HepG2 (cell line): ENCODE results near the gene GALP. TPM values are rescaled to one million over a fixed set of nuclear protein-coding genes. Genes with fewer than 3 reads are reported as not detected.

Experiments used
- ARNTL ChIP-seq: sonication (generic); formaldehyde crosslinking; IDR thresholded peaks from 2 replicates; pipeline ENCODE4 v1.4.0; 2020; ENCODE audit warnings: mild to moderate bottlenecking, missing genetic modification reagents
- CENPX ChIP-seq: sonication (generic); formaldehyde crosslinking; IDR thresholded peaks from 2 replicates; pipeline ENCODE4 v1.9.0; 2021; ENCODE audit warnings: mild to moderate bottlenecking, missing genetic modification reagents, moderate library complexity
- HDAC1 ChIP-seq: sonication (generic); formaldehyde crosslinking; IDR thresholded peaks from 2 replicates; pipeline ENCODE4 v1.5.1; 2020; ENCODE audit warnings: mild to moderate bottlenecking, missing genetic modification reagents
- HNF1A ChIP-seq, 2 experiments: sonication (generic) in 1 of 2; formaldehyde crosslinking in 1 of 2; IDR thresholded peaks; 2 replicates each; pipeline versions ENCODE4 v1.4.0 to v1.6.1; 2016 to 2020; ENCODE audit warnings: borderline replicate concordance in 1 of 2, low read depth in 1 of 2, mild to moderate bottlenecking in 1 of 2, missing genetic modification reagents in 1 of 2
- JDP2 ChIP-seq: sonication (generic); formaldehyde crosslinking; IDR thresholded peaks from 2 replicates; pipeline ENCODE4 v1.8.1; 2022; ENCODE audit warnings: missing genetic modification reagents, borderline replicate concordance
- JUNB ChIP-seq: sonication (generic); formaldehyde crosslinking; IDR thresholded peaks from 2 replicates; pipeline ENCODE4 v1.8.0; 2022; ENCODE audit warnings: missing genetic modification reagents, mild to moderate bottlenecking, borderline replicate concordance
- KLF9 ChIP-seq: IDR thresholded peaks from 2 replicates; pipeline ENCODE4 v1.6.1; 2016; ENCODE audit warnings: low read depth
- MNT ChIP-seq: fragments of 450-650 bp; IDR thresholded peaks from 2 replicates; pipeline ENCODE4 v1.6.1; 2016
- MXD3 ChIP-seq: IDR thresholded peaks from 2 replicates; pipeline ENCODE4 v1.6.1; 2016; ENCODE audit warnings: mild to moderate bottlenecking, missing biosample characterization, missing genetic modification reagents
- NR2F1 ChIP-seq, 2 experiments: fragments of 450-650 bp in 1 of 2; formaldehyde crosslinking in 1 of 2; IDR thresholded peaks; 2 replicates each; pipeline versions ENCODE4 v1.5.0 to v1.6.1; 2016 to 2020; ENCODE audit warnings: mild to moderate bottlenecking in 1 of 2, missing compliant biosample characterization in 1 of 2, missing genetic modification reagents in 1 of 2, moderate library complexity in 1 of 2
- PTBP1 ChIP-seq: fragments of 200-400 bp; formaldehyde crosslinking; IDR thresholded peaks from 2 replicates; pipeline ENCODE4 v1.6.1; 2018; ENCODE audit warnings: low read length, low read depth; ENCODE audit not compliant: poor library complexity, severe bottlenecking
- SOX6 ChIP-seq, 2 experiments: fragments of 450-650 bp in 1 of 2; sonication (generic) in 1 of 2; formaldehyde crosslinking in 1 of 2; IDR thresholded peaks; 2 replicates each; pipeline versions ENCODE4 v1.4.0 to v1.6.1; 2017 to 2020; ENCODE audit warnings: antibody characterized with exemption in 1 of 2, mild to moderate bottlenecking in 1 of 2, missing genetic modification reagents in 1 of 2
- TCF7 ChIP-seq: sonication (generic); IDR thresholded peaks from 2 replicates; pipeline ENCODE4 v1.6.1; 2016; ENCODE audit warnings: antibody characterized with exemption, low read depth
- ZBTB34 ChIP-seq: sonication (generic); formaldehyde crosslinking; IDR thresholded peaks from 2 replicates; pipeline ENCODE4 v1.8.0; 2022; ENCODE audit warnings: mild to moderate bottlenecking, missing genetic modification reagents
- ZFP62 ChIP-seq: sonication (generic); formaldehyde crosslinking; IDR thresholded peaks from 2 replicates; pipeline ENCODE4 v1.4.0; 2020; ENCODE audit warnings: missing genetic modification reagents
- ZNF10 ChIP-seq: sonication (generic); formaldehyde crosslinking; IDR thresholded peaks from 2 replicates; pipeline ENCODE4 v1.4.0; 2020; ENCODE audit warnings: mild to moderate bottlenecking, low read depth, missing genetic modification reagents, borderline replicate concordance
- ZNF205 ChIP-seq: IDR thresholded peaks from 2 replicates; pipeline ENCODE4 v1.6.1; 2018; ENCODE audit warnings: missing biosample characterization, missing genetic modification reagents
- ZNF501 ChIP-seq: sonication (generic); formaldehyde crosslinking; IDR thresholded peaks from 2 replicates; pipeline ENCODE4 v1.5.1; 2020; ENCODE audit warnings: mild to moderate bottlenecking, moderate library complexity, missing genetic modification reagents
- ZNF580 ChIP-seq: IDR thresholded peaks from 2 replicates; pipeline ENCODE4 v1.6.1; 2016; ENCODE audit warnings: low read depth, borderline replicate concordance
- ZNF761 ChIP-seq: sonication (generic); formaldehyde crosslinking; conservative IDR thresholded peaks from 2 replicates; pipeline ENCODE4 v1.4.0; 2020; ENCODE audit warnings: mild to moderate bottlenecking, missing genetic modification reagents
- ZZZ3 ChIP-seq: sonication (generic); formaldehyde crosslinking; IDR thresholded peaks from 2 replicates; pipeline ENCODE4 v1.4.0; 2020; ENCODE audit warnings: missing genetic modification reagents, mild to moderate bottlenecking, borderline replicate concordance
- polyA plus RNA-seq, 8 experiments: library from polyadenylated mRNA; depleted of rRNA in 3 of 8; stranded (reverse) in 7 of 8; unstranded in 1 of 8; fragments of >200 nt; fragmentation: Illumina TruSeq in 4 of 8; extraction: Trizol in 4 of 8; gene quantifications; 2 replicates each; pipeline versions ENCODE4 v1.2.1 to v1.2.3, GENCODE V29; 2011 to 2016; ENCODE audit warnings: low read depth in 4 of 8, missing spikeins in 1 of 8, mixed read lengths in 1 of 8; ENCODE audit not compliant: insufficient read depth in 1 of 8
- total RNA-seq, 5 experiments: library from RNA; depleted of rRNA; stranded (reverse); fragments of >200 nt; fragmentation: Illumina TruSeq; extraction: Trizol; gene quantifications; 2 replicates each; pipeline ENCODE4 v1.2.3, GENCODE V29; 2016; ENCODE audit warnings: low read depth in 1 of 5

The GALP gene
- total and polyA plus RNA-seq, 2 of the 13 experiments (the other 11 are each of a cell fraction or from before 2014, with no cell fraction given), result not detected

- TF ChIP-seq NR2F1 (CRISPR knock-in tag; IDR thresholded peaks at IDR 0.05) (0 out of 4 replicates have a peak, but pooled peaks of 1 of the 2 experiments have one; percentile 11), JDP2 (no peak), MXD3 (peak; percentile 48; the same call in 1 of the 2 replicates), KLF9 (CRISPR knock-in tag) (no peak), ZNF761 (CRISPR knock-in tag) (0 out of 2 replicates have a peak, but pooled peaks have one; percentile 32), MNT (peak; percentile 89), ZBTB34 (no peak), CENPX (no peak), TCF7 (no peak), ARNTL (CRISPR knock-in tag) (peak; percentile 87), ZFP62 (no peak), HNF1A (IDR thresholded peaks at IDR 0.05; ENCODE audit: low read depth) (no peak), HNF1A (CRISPR knock-in tag; IDR thresholded peaks at IDR 0.05; ENCODE audit: borderline replicate concordance) (no peak), ZNF205 (CRISPR knock-in tag) (peak; percentile 69; the same call in 1 of the 2 replicates), JUNB (CRISPR knock-in tag) (peak; percentile 69), ZZZ3 (CRISPR knock-in tag) (peak; percentile 45; the same call in 1 of the 2 replicates), ZNF10 (CRISPR knock-in tag) (no peak), SOX6 (IDR thresholded peaks at IDR 0.05) (no peak), SOX6 (CRISPR knock-in tag; IDR thresholded peaks at IDR 0.05) (0 out of 2 replicates have a peak, but pooled peaks have one; percentile 25), HDAC1 (CRISPR knock-in tag) (peak; percentile 63; the same call in 1 of the 2 replicates), ZNF501 (CRISPR knock-in tag) (no peak; the same call in 1 of the 2 replicates), ZNF580 (CRISPR knock-in tag) (0 out of 2 replicates have a peak, but pooled peaks have one; percentile 30), PTBP1 (no peak)
These were observed 5.5 kb upstream of the GALP start (continued) for GRCh38 chr19:56170261-56170660.
